ENCODE data around the gene RIMKLB. TPM values are rescaled to one million over a fixed set of nuclear protein-coding genes. Genes with fewer than 3 reads are reported as not detected.
"Not testable (repeated sequence)": the region's sequence is repeated elsewhere in the genome, so short reads cannot be mapped to it uniquely, and the experiment has no call there.

Gene RIMKLB
- total and polyA plus RNA-seq, 2 experiments from 2014 or later, result 19.4 to 23.2 TPM

DNA sequence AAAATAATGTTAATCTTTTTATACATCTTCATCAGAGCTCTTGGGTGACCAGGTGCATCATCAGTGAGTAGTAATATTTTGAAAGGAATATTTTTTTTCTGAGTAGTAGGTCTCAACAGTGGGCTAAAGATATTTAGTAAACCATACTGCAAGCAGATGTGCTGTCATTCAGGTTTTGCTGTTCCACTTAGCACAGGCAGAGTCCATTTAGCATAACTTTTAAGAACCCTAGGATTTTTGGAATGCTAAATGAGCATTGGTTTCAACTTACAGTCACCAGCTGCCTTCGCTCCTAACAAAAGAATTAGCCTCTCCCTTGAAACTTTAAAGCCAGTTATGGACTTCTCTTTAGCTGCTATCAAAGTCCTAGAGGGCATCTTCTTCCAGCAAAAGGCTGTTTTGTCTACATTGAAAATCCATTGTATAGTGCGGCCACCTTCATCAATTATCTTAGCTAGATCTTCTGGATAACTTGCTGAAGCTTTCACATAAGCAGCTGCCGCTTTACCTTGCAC lies 24.6 kb downstream of the RIMKLB start:
- H3K79me2 ChIP-seq (ENCODE audit: insufficient read depth), result peaks cover 27% of the 10 kb centered on the region; the same call in 1 of the 2 replicates
- WGBS, 2 experiments (ENCODE audit: low coverage in 1 of 2, low lambda C conversion rate in 2 of 2, missing lambda C conversion rate in 2 of 2), result 98 to 99% methylated on average over 3 of the region's 3 CpGs
- H3K4me3 ChIP-seq, result no peak overlapping the region
- H3K27me3 ChIP-seq (replicated peaks; ENCODE audit: insufficient read depth), result no peaks in the 10 kb centered on the region
- no peak overlapping the region for H3K9ac ChIP-seq
- H3K36me3 ChIP-seq (ENCODE audit: low read depth), result peaks cover 3% of the 10 kb centered on the region; the same call in 1 of the 2 replicates
- H4K20me1 ChIP-seq (ENCODE audit: insufficient read depth), result no peaks in the 10 kb centered on the region
- H3F3A ChIP-seq (ENCODE audit: insufficient read depth), result no peaks in the 10 kb centered on the region
- TF ChIP-seq EZH2phosphoT487 (IDR thresholded peaks at IDR 0.05; ENCODE audit: insufficient read depth, low read depth), result no peak
- no peak for TF ChIP-seq EZH2 (IDR thresholded peaks at IDR 0.05; ENCODE audit: insufficient read depth, poor library complexity, severe bottlenecking)
- no peak overlapping the region for H3K4me2 ChIP-seq (ENCODE audit: unreplicated experiment)
- no peaks in the 10 kb centered on the region for H3K9me2 ChIP-seq (ENCODE audit: insufficient read depth)
- H3K4me1 ChIP-seq (ENCODE audit: insufficient read depth), result no peaks in the 10 kb centered on the region
- H3K27ac ChIP-seq, result no peak overlapping the region
- no peaks in the 10 kb centered on the region for H3K9me3 ChIP-seq (ENCODE audit: low read depth)
- no peak for DNase-seq
- in situ Hi-C loops (cut with MboI), result no loop called here
- H2AFZ ChIP-seq, result no peak overlapping the region

DNA sequence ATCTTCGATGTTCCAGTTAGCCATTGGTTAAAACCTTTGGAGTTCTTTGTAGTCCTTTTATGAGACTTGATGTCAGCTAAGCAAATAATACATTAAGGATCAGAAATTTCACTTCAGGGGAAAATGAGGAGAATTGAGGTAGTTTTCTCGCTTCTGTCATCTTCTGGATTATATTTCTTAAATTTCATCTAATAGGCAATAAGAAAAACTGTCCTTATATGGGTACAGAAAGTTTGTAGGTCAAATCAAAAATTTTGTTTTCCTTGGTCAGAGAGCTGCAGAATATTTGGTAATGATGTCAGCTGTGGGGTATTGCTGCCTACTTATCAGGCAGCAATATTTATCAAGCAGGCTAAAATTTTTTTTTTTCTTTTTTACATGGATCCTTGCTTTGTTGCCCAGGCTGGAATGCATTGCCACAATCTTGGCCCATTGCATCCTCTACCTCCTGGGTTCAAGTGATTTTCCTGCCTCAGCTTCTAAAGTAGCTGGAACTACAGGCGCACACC lies 37.1 kb downstream of the RIMKLB start:
- H3K9ac ChIP-seq, result no peak overlapping the region
- H3K4me2 ChIP-seq (ENCODE audit: unreplicated experiment), result no peak overlapping the region
- H2AFZ ChIP-seq, result no peak overlapping the region
- WGBS, 2 experiments (ENCODE audit: low coverage in 1 of 2, low lambda C conversion rate in 2 of 2, missing lambda C conversion rate in 2 of 2), result 59 to 64% methylated on average over 3 of the region's 3 CpGs
- H3K27ac ChIP-seq, result no peak overlapping the region
- TF ChIP-seq EZH2 (IDR thresholded peaks at IDR 0.05; ENCODE audit: insufficient read depth, poor library complexity, severe bottlenecking) (no peak), EZH2phosphoT487 (IDR thresholded peaks at IDR 0.05; ENCODE audit: insufficient read depth, low read depth) (no peak)
- H3K27me3 ChIP-seq (replicated peaks; ENCODE audit: insufficient read depth), result no peaks in the 10 kb centered on the region
- H3K4me1 ChIP-seq (ENCODE audit: insufficient read depth), result 0 out of 2 replicates have a peak, but pooled peaks cover 6% of the 10 kb centered on the region
- no peak for DNase-seq
- H3K9me2 ChIP-seq (ENCODE audit: insufficient read depth), result no peaks in the 10 kb centered on the region
- H3K4me3 ChIP-seq, result no peak overlapping the region
- 0 out of 2 replicates have a peak, but pooled peaks cover 6% of the 10 kb centered on the region for H4K20me1 ChIP-seq (ENCODE audit: insufficient read depth)
- no peaks in the 10 kb centered on the region for H3K9me3 ChIP-seq (ENCODE audit: low read depth)
- H3K36me3 ChIP-seq (ENCODE audit: low read depth), result no peaks in the 10 kb centered on the region
- H3F3A ChIP-seq (ENCODE audit: insufficient read depth), result no peaks in the 10 kb centered on the region
- in situ Hi-C loops (cut with MboI), result no loop called here
- peaks cover 48% of the 10 kb centered on the region for H3K79me2 ChIP-seq (ENCODE audit: insufficient read depth)

DNA sequence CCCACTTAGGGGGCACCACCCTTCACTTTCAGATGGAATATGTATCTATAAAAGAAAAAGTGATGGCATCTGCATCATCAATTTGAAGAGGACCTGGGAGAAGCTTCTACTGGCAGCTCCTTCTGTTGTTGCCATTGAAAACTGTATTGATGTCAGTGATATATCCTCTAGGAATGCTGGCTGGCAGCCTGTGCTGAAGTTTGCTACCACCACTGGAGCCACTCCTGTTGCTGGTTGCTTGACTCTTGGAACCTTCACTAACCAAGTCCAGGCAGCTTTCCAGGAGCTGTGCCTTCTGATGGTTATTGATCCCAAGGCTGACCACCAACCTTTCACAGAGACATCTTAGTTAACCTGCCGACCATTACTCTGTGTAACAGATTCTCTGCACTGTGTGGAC lies 44.7 kb downstream of the RIMKLB start:
- TF ChIP-seq EZH2 (IDR thresholded peaks at IDR 0.05; ENCODE audit: insufficient read depth, poor library complexity, severe bottlenecking) (no peak), EZH2phosphoT487 (IDR thresholded peaks at IDR 0.05; ENCODE audit: insufficient read depth, low read depth) (no peak)
- no peak overlapping the region for H2AFZ ChIP-seq
- H3K4me1 ChIP-seq (ENCODE audit: insufficient read depth), result peaks cover 11% of the 10 kb centered on the region
- no peaks in the 10 kb centered on the region for H3K9me2 ChIP-seq (ENCODE audit: insufficient read depth)
- peaks cover 18% of the 10 kb centered on the region for H3K79me2 ChIP-seq (ENCODE audit: insufficient read depth)
- 92 to 94% methylated on average over 1 of the region's 1 CpG for WGBS, 2 experiments (ENCODE audit: low coverage in 1 of 2, low lambda C conversion rate in 2 of 2, missing lambda C conversion rate in 2 of 2)
- peak overlapping the region; percentile 33; the same call in 1 of the 2 replicates for H3K27ac ChIP-seq
- H3K36me3 ChIP-seq (ENCODE audit: low read depth), result no peaks in the 10 kb centered on the region
- 0 out of 2 replicates have a peak, but pooled peaks cover 6% of the 10 kb centered on the region for H4K20me1 ChIP-seq (ENCODE audit: insufficient read depth)
- no peaks in the 10 kb centered on the region for H3K9me3 ChIP-seq (ENCODE audit: low read depth)
- no peaks in the 10 kb centered on the region for H3K27me3 ChIP-seq (replicated peaks; ENCODE audit: insufficient read depth)
- H3K9ac ChIP-seq, result no peak overlapping the region
- no peak overlapping the region for H3K4me3 ChIP-seq
- H3F3A ChIP-seq (ENCODE audit: insufficient read depth), result peaks cover 4% of the 10 kb centered on the region; the same call in 1 of the 2 replicates
- peak overlapping the region; percentile 20 for H3K4me2 ChIP-seq (ENCODE audit: unreplicated experiment)
- DNase-seq, result peak; percentile 82
- in situ Hi-C loops (cut with MboI), result no loop called here

DNA sequence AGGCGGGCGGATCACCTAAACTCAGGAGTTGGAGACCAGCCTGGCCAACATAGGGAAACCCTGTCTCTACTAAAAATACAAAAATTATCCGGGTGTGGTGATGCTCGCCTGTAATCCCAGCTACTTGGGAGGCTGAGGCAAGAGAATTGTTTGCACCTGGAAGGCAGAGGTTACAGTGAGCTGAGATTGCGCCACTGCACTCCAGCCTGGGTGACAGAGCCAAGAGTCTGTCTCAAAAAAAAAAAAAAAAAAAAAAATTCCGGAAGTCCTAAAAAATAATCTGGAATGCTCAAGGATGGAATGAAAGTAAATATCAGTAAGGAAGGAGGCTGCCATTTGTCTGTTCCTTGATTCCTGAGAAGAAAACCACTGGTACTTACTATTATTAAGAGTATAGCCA lies 45.3 kb downstream of the RIMKLB start:
- H3K9me2 ChIP-seq (ENCODE audit: insufficient read depth); H3K4me2 ChIP-seq (ENCODE audit: unreplicated experiment); H3K9me3 ChIP-seq (ENCODE audit: low read depth); H3K36me3 ChIP-seq (ENCODE audit: low read depth); H3K9ac ChIP-seq; H3K27me3 ChIP-seq (replicated peaks; ENCODE audit: insufficient read depth); H3F3A ChIP-seq (ENCODE audit: insufficient read depth); H3K4me3 ChIP-seq; H2AFZ ChIP-seq; in situ Hi-C loops (cut with MboI); H4K20me1 ChIP-seq (ENCODE audit: insufficient read depth); H3K27ac ChIP-seq; DNase-seq: not testable (repeated sequence)
- Histone ChIP-seq H3K79me2 (ENCODE audit: insufficient read depth) (peaks cover 12% of the 10 kb centered on the region), H3K4me1 (ENCODE audit: insufficient read depth) (peaks cover 11% of the 10 kb centered on the region)
- 88 to 92% methylated on average over 6 of the region's 6 CpGs for whole genome bisulfite sequencing, 2 experiments (ENCODE audit: low coverage in 1 of 2, low lambda C conversion rate in 2 of 2, missing lambda C conversion rate in 2 of 2)

DNA sequence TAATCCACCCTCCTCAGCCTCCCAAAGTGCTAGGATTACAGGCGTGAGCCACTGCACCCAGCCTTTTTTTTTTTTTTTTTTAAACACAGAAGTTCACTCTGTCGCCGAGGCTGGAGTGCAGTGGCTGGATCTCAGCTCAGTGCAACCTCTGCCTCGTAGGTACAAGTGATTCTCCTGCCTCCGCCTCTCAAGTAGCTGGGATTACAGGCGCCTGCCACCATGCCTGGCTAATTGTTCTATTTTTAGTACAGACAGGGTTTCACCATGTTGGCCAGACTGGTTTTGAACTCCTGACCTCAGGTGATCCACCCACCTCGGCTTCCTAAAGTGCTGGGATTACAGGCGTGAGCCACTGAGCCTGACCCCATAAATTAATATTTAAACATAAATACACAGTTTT lies 47.8 kb downstream of the RIMKLB start:
- H3K4me2 ChIP-seq (ENCODE audit: unreplicated experiment); H3K9me3 ChIP-seq (ENCODE audit: low read depth); H3K27ac ChIP-seq; H4K20me1 ChIP-seq (ENCODE audit: insufficient read depth); in situ Hi-C loops (cut with MboI); H3K4me3 ChIP-seq; H3K9ac ChIP-seq; H2AFZ ChIP-seq; H3F3A ChIP-seq (ENCODE audit: insufficient read depth); H3K9me2 ChIP-seq (ENCODE audit: insufficient read depth); H3K36me3 ChIP-seq (ENCODE audit: low read depth); DNase-seq; H3K79me2 ChIP-seq (ENCODE audit: insufficient read depth); H3K27me3 ChIP-seq (replicated peaks; ENCODE audit: insufficient read depth): not testable (repeated sequence)
- H3K4me1 ChIP-seq (ENCODE audit: insufficient read depth), result peaks cover 11% of the 10 kb centered on the region
- 90 to 93% methylated on average over 8 of the region's 8 CpGs for WGBS, 2 experiments (ENCODE audit: low coverage in 1 of 2, low lambda C conversion rate in 2 of 2, missing lambda C conversion rate in 2 of 2)
